ENCODE measurements around the gene ZNF726.

DNA sequence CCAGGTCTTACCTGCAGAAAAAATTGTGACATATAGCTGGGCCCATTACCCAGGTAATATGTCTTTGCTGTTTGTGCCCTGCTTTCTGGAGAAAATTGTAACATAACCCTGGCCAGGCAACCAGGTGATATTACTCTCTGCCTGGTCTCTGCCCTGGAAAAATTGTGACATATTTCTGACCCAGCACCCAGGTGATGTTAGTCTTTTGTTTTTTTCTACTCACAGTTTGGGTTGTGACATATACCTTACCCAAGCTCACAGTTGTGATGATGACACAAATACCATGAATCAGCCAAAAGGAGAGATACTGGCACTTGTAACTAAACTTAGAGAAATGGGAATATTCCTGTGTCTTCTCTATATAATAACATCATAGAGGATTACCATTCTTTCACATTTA is 6.5 kb upstream of the ZNF726 start:
- TF ChIP-seq, protein P1, sequence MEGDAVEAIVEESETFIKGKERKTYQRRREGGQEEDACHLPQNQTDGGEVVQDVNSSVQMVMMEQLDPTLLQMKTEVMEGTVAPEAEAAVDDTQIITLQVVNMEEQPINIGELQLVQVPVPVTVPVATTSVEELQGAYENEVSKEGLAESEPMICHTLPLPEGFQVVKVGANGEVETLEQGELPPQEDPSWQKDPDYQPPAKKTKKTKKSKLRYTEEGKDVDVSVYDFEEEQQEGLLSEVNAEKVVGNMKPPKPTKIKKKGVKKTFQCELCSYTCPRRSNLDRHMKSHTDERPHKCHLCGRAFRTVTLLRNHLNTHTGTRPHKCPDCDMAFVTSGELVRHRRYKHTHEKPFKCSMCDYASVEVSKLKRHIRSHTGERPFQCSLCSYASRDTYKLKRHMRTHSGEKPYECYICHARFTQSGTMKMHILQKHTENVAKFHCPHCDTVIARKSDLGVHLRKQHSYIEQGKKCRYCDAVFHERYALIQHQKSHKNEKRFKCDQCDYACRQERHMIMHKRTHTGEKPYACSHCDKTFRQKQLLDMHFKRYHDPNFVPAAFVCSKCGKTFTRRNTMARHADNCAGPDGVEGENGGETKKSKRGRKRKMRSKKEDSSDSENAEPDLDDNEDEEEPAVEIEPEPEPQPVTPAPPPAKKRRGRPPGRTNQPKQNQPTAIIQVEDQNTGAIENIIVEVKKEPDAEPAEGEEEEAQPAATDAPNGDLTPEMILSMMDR (IDR thresholded peaks at IDR 0.05) = no peak
- TF ChIP-seq POLR2A (IDR thresholded peaks at IDR 0.05) = no peak
